Heart left ventricle (tissue), 16 donors: ENCODE measurements around the gene NFIX. TPM values are rescaled to one million over a fixed set of nuclear protein-coding genes. Genes with fewer than 3 reads are reported as not detected.
A peak's percentile ranks its signal among the peaks of the same experiment; 100 is the strongest.

Source experiments
- ATAC-seq, 4 donors: fragments of 200-7000 bp; cut with Tn5 transposase; one replicate each; pipeline ENCODE4 v1.9.1; 2020 to 2022; ENCODE audit warnings: moderate library complexity in 4 of 4, mild to moderate bottlenecking in 3 of 4, moderate number of reproducible peaks in 1 of 4
- DNase-seq, 5 donors: peaks; one replicate each; pipeline ENCODE4 v3.0.0-alpha.2; 2020
- H3K27ac ChIP-seq, 12 donors: fragments of 200-600 bp; sonication (generic) in 4 of 12; one replicate each; pipeline versions ENCODE4 v1.5.0 to v1.8.0; 2016 to 2022; ENCODE audit warnings: mild to moderate bottlenecking in 2 of 12
- H3K27me3 ChIP-seq, 9 donors: fragments of 200-600 bp; sonication (generic) in 2 of 9; one replicate each; pipeline versions ENCODE4 v1.5.1 to v1.8.0; 2016 to 2022; ENCODE audit warnings: mild to moderate bottlenecking in 3 of 9
- H3K36me3 ChIP-seq, 9 donors: fragments of 200-600 bp; sonication (generic) in 2 of 9; one replicate each; pipeline versions ENCODE4 v1.5.0 to v1.8.0; 2018 to 2022; ENCODE audit warnings: mild to moderate bottlenecking in 2 of 9
- H3K4me1 ChIP-seq, 12 donors: fragments of 200-600 bp; sonication (generic) in 4 of 12; one replicate each; pipeline versions ENCODE4 v1.5.0 to v1.8.0; 2016 to 2022; ENCODE audit warnings: mild to moderate bottlenecking in 3 of 12
- H3K4me3 ChIP-seq, 12 donors: fragments of 200-600 bp; sonication (generic) in 4 of 12; one replicate each; pipeline versions ENCODE4 v1.5.0 to v1.8.0; 2017 to 2022; ENCODE audit warnings: mild to moderate bottlenecking in 9 of 12, moderate library complexity in 4 of 12
- H3K9me3 ChIP-seq, 12 donors: fragments of 200-600 bp; sonication (generic) in 4 of 12; one replicate each; pipeline versions ENCODE4 v1.5.0 to v1.8.0; 2016 to 2022; ENCODE audit warnings: mild to moderate bottlenecking in 1 of 12
- CTCF ChIP-seq, 12 donors: fragments of 200-600 bp; sonication (generic) in 4 of 12; IDR thresholded peaks; one replicate each; pipeline versions ENCODE4 v1.5.0 to v1.8.0; 2018 to 2022; ENCODE audit warnings: antibody characterized with exemption in 12 of 12, mild to moderate bottlenecking in 5 of 12
- POLR2A ChIP-seq, 2 donors: fragments of 450-650 bp; IDR thresholded peaks; one replicate each; pipeline ENCODE4 v1.6.1; 2017; ENCODE audit warnings: antibody characterized with exemption in 2 of 2, mild to moderate bottlenecking in 2 of 2, moderate library complexity in 2 of 2
- WGBS, 4 donors: extraction: QIAGEN DNeasy Blood & Tissue Kit in 2 of 4; methylation state at CpG; one replicate each; pipeline versions ENCODE4 v1.1.5 to v1.1.7; 2013 to 2018; 5-methylcytosine and 5-hydroxymethylcytosine counted together
- intact Hi-C, 10 donors: fragments of 100-400 bp; cut with DNase I; formaldehyde crosslinking; loops; one replicate each; pipeline versions ENCODE4 v1.11.1 to v1.14.2; 2022
- polyA plus RNA-seq, 2 donors: library from polyadenylated mRNA; stranded (reverse); fragments of 200-250 nt; gene quantifications; one replicate each; pipeline ENCODE4 v1.2.3, GENCODE V29; 2013
- total RNA-seq, 9 donors: library from RNA; depleted of rRNA in 2 of 9; stranded (reverse); fragments of >200 nt in 2 of 9; fragmentation: NEBNext Ultra II Directional in 3 of 9; extraction: Animal tissue kit (Norgen Biotek cat#: 25700) in 3 of 9; gene quantifications; one replicate each; pipeline versions ENCODE4 v1.1.0 to v1.2.4, GENCODE V29; 2016 to 2023
- donor health status: ischemic (EF 13 %, LVEDD 7.1; RV severe dilation, severe dysfunction).
- donor health status: healthy with polysubstance abuse.
- donor health status: DM: no; HTN: yes; CAD: no.
- donor health status: DM: no; HTN: no; CAD: no.
- donor health status: ischemic (EF 25% LVEDD 6.9; RV normal size, moderate dysfunction).
- donor health status: ischemic (EF 25% LVEDD 5.7; RV mildly dilated, moderate dysfunction).
- donor health status: healthy.
- donor health status: DM: yes; HTN: yes; CAD: no.
- donor health status: ischemic (EF 35%, LVEDD 5.7; RV mildly dilated, moderate dysfunction).
- donor health status: nonischemic (EF 11% LVEDD 7.7; RV severe dilation, severe dysfunction).
- donor health status: DM: yes; HTN: yes; CAD: no.
- donor health status: PGD.
- donor health status: ischemic (EF 29% LVEDD 5.4; RV normal size, mild dysfunction).
- donor health status: nonischemic (EF 23%, LVEDD 6.1; RV moderate dilation, normal function).

NFIX gene
- total and polyA plus RNA-seq, 11 donors, result 42.1 to 147 (median 107) TPM

DNA sequence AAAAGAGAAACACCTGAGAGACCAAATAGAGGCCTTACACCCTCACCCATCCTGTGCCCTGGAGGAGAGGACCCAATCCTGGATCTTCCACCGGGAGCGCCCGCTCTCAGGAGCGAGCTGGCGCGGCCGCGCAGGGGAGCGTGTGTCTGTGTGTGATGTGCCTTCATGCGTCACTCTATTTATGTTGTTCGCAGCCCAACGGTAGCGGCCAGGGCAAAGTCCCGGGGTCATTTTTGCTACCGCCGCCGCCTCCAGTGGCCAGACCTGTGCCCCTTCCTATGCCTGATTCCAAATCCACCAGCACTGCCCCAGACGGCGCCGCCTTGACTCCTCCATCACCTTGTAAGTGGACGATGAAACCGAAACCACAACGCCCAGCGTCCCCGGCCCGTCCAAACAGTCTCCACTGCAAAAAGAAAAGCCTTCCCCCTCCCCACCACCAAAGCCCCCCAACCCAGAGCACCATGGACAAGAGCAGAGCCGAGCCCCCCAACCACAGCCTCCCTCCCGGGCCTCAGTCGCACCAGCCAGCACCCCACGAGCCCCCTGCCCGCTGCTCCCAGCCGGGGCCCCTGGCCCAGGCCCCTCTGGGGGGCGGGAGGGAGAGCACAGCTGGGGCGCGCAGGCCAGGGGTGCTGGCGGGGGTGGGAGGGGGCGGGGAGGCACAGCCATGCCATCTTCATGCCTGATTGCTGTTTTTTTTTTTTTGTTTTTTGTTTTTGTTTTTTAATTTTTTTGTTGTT is 92.7 kb downstream of the NFIX start:
- TF ChIP-seq POLR2A (IDR thresholded peaks at IDR 0.05) (no peak), CTCF (IDR thresholded peaks at IDR 0.05) (no peak)
- WGBS, 4 donors, result 89 to 93% (median 91%) methylated on average over 34 to 37 of the region's 37 CpGs
- Histone ChIP-seq H3K4me3 (no peak overlapping the region), H3K4me1 (peaks cover 0 to 60% (median 38%) of the 10 kb centered on the region in 12 donors), H3K36me3 (peaks cover 0 to 55% (median 19%) of the 10 kb centered on the region in 9 donors), H3K27me3 (no peaks in the 10 kb centered on the region), H3K27ac (no peak overlapping the region), H3K9me3 (no peaks in the 10 kb centered on the region)
- ATAC-seq (no peak), DNase-seq (no peak)
- intact Hi-C loops, result loop anchor here in 1 of 10 donors (2.0 kb wide), 1 partner anchor 19 kb away; no protein-coding TSS in a partner anchor

DNA sequence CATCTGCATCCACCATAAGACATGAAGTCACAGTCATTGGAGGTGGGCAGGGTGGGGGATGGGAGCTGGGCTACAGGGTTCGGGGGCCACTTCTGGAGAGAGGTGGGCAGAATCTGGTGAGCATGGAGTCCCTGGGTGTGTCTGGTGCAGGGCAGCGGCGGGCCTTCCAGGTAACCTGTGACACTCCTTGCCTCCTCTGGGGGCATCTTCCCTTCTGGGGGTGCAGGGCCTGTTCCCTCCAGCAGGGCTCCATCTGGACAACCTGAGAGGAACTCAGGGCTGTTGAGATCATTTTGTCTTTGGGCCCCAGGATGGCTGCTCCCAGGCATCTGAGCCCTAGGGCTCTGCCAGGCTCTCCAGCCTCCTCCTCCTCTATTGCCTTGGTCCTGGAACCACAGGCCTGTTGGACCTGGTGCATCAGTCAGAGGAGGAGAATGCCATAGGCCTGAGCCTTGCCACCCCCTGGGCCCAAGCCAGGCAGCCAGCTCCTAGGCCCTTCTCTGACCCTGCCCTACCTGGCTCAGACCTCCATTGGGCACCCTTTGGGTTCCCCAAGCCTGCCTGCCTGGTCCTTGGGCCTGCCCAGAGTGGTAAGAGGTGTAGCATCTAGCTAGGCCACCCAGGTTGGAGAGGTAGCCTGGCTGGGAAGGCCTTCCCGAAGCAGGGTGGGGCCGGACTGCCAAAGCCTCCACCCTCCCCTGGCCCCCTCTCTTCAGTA is 94.0 kb downstream of the NFIX start:
- H3K27me3 ChIP-seq, result no peaks in the 10 kb centered on the region
- DNase-seq (no peak), ATAC-seq (no peak)
- no peaks in the 10 kb centered on the region for H3K9me3 ChIP-seq
- H3K4me1 ChIP-seq, result peaks cover 0 to 71% (median 51%) of the 10 kb centered on the region in 12 donors
- H3K36me3 ChIP-seq, result peaks cover 0 to 42% (median 15%) of the 10 kb centered on the region in 9 donors
- intact Hi-C loops, result loop anchor here in 1 of 10 donors (2.0 kb wide), 1 partner anchor 20 kb away; no protein-coding TSS in a partner anchor
- peak overlapping the region in 10 of 12 donors; percentile 12 to 93 (median 82) for H3K27ac ChIP-seq
- 89 to 94% (median 92%) methylated on average over 5 of the region's 5 CpGs for WGBS, 4 donors
- no peak overlapping the region for H3K4me3 ChIP-seq
- TF ChIP-seq CTCF (IDR thresholded peaks at IDR 0.05) (peak in 1 of 12 donors; percentile 12), POLR2A (IDR thresholded peaks at IDR 0.05) (no peak)

DNA sequence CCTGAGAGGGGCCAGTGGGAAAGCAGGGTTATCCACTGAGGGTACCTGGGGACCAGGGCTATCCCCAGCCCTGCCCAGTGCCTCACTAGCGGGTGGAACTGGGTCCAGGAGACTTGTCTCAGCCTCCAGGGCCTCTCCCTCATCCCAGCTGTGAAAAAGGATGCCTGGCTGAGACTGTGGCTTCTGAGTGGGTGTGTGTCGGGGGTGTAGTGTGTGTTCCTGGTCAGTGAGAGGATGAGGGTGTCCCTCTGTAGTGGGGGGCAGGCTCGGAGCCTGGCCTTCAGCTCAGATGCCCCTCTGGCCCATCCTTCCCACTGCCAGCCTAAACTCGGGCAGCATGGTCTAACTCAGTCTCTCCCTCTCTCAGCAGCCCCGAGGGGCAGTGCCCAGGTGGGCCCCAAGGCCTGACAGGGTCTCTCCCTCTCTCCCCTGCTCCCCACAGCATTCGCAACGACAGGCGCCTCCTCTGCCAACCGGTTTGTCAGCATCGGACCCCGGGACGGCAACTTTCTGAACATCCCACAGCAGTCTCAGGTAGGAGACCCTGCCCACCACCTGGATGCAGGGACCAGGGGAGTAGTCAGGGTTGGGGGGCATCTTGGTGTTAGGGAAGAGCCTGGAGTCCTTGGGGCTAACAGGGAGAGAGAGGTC is 94.7 kb downstream of the NFIX start:
- no peaks in the 10 kb centered on the region for H3K27me3 ChIP-seq
- peaks cover 0 to 45% (median 19%) of the 10 kb centered on the region in 9 donors for H3K36me3 ChIP-seq
- H3K4me3 ChIP-seq, result no peak overlapping the region
- intact Hi-C loops, result loop anchor here in 6 of 10 donors (2.0 to 10.0 kb wide), 5 partner anchors 21 to 205 kb away; partner anchors contain the start of genes DNASE2 (in 1 of the 6) and KLF1 (in 1 of the 6)
- ATAC-seq, result no peak
- H3K4me1 ChIP-seq, result peaks cover 0 to 78% (median 58%) of the 10 kb centered on the region in 12 donors
- peak overlapping the region; percentile 12 to 93 (median 80) for H3K27ac ChIP-seq
- 86 to 91% (median 88%) methylated on average over 12 of the region's 12 CpGs for WGBS, 4 donors
- no peak for DNase-seq
- TF ChIP-seq CTCF (IDR thresholded peaks at IDR 0.05), result no peak
- no peak for TF ChIP-seq POLR2A (IDR thresholded peaks at IDR 0.05)
- H3K9me3 ChIP-seq, result no peaks in the 10 kb centered on the region
